Measurements from ENCODE around the gene CARS1. TPM values are rescaled to one million over a fixed set of nuclear protein-coding genes. Genes with fewer than 3 reads are reported as not detected.

The CARS1 gene
- total RNA-seq, 1 donor from 2014 or later, result 17.2 TPM

- Histone ChIP-seq H3K36me3 (no peaks in the 10 kb centered on the region), H3K4me2 (no peak overlapping the region), H4K20me1 (ENCODE audit: low read depth) (peaks cover 5% of the 10 kb centered on the region), H3K27me3 (no peaks in the 10 kb centered on the region), H3K79me2 (ENCODE audit: low read depth) (peaks cover 44% of the 10 kb centered on the region), H2AFZ (replicated peaks) (no peak overlapping the region), H3K9me3 (ENCODE audit: low read depth) (no peaks in the 10 kb centered on the region), H3K4me3 (no peak overlapping the region), H3F3A (ENCODE audit: low read depth) (no peaks in the 10 kb centered on the region), H3K4me1 (peaks cover 13% of the 10 kb centered on the region), H3K27ac (no peak overlapping the region), H3K9ac (no peak overlapping the region)
- no peak for DNase-seq (ENCODE audit: low spot score)
- Mint-ChIP-seq H3K36me3 (peaks cover 3% of the 10 kb centered on the region), H3K4me3 (no peak overlapping the region), H3K4me1 (peaks cover 18% of the 10 kb centered on the region), H3K27ac (no peak overlapping the region), H3K27me3 (ENCODE audit: insufficient read depth, low read depth) (peaks cover 9% of the 10 kb centered on the region), H3K9me3 (no peaks in the 10 kb centered on the region)
- TF ChIP-seq EZH2phosphoT487 (IDR thresholded peaks at IDR 0.05) (no peak), CTCF (IDR thresholded peaks at IDR 0.05) (no peak), EZH2 (IDR thresholded peaks at IDR 0.05) (no peak)
Observed at GRCh38 chr11:3047637-3048036, 9.6 kb downstream of the CARS1 start.

DNA sequence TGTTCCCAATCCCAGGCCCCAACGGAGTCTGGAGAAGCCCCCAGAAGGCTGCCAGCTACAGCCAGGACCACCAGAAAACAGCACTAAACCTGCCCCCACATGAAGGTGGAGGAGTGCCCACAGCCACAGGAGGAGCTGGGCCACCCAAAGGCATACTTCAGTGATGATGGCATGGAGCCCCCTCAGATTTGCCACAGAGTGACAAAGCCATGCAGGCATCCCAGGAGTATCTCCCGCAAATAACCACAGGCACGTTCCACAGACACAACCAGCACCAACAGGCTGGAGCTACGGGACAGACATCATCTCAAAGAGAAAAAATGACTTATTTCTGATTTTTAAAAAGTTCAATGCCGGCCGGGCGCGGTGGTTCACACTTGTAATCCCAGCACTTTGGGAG is 10.6 kb downstream of the CARS1 start:
- Histone ChIP-seq H3K4me2 (no peak overlapping the region), H3K9me3 (ENCODE audit: low read depth) (no peaks in the 10 kb centered on the region), H3K27ac (no peak overlapping the region), H3K9ac (no peak overlapping the region), H3F3A (ENCODE audit: low read depth) (no peaks in the 10 kb centered on the region), H4K20me1 (ENCODE audit: low read depth) (peaks cover 2% of the 10 kb centered on the region), H3K27me3 (no peaks in the 10 kb centered on the region), H3K4me1 (peaks cover 9% of the 10 kb centered on the region), H3K36me3 (no peaks in the 10 kb centered on the region), H3K4me3 (no peak overlapping the region), H3K79me2 (ENCODE audit: low read depth) (peaks cover 39% of the 10 kb centered on the region), H2AFZ (replicated peaks) (no peak overlapping the region)
- peaks cover 5% of the 10 kb centered on the region for H3K36me3 Mint-ChIP-seq
- H3K4me1 Mint-ChIP-seq, result peaks cover 16% of the 10 kb centered on the region
- H3K27ac Mint-ChIP-seq, result no peak overlapping the region
- H3K9me3 Mint-ChIP-seq, result no peaks in the 10 kb centered on the region
- no peak for DNase-seq (ENCODE audit: low spot score)
- no peak for TF ChIP-seq CTCF (IDR thresholded peaks at IDR 0.05)
- no peak for TF ChIP-seq EZH2phosphoT487 (IDR thresholded peaks at IDR 0.05)
- no peak for TF ChIP-seq EZH2 (IDR thresholded peaks at IDR 0.05)
- H3K27me3 Mint-ChIP-seq (ENCODE audit: insufficient read depth, low read depth), result peaks cover 9% of the 10 kb centered on the region
- H3K4me3 Mint-ChIP-seq, result no peak overlapping the region

GRCh38 chr11:3046190-3046589 is 11.0 kb downstream of the CARS1 start:
- H2AFZ ChIP-seq (replicated peaks), result no peak overlapping the region
- H3K36me3 ChIP-seq, result no peaks in the 10 kb centered on the region
- no peaks in the 10 kb centered on the region for H3K9me3 Mint-ChIP-seq
- no peak overlapping the region for H3K9ac ChIP-seq
- no peak overlapping the region for H3K27ac ChIP-seq
- peaks cover 9% of the 10 kb centered on the region for H3K27me3 Mint-ChIP-seq (ENCODE audit: insufficient read depth, low read depth)
- no peak overlapping the region for H3K4me3 ChIP-seq
- no peaks in the 10 kb centered on the region for H3K9me3 ChIP-seq (ENCODE audit: low read depth)
- TF ChIP-seq CTCF (IDR thresholded peaks at IDR 0.05) (peak; percentile 46), EZH2 (IDR thresholded peaks at IDR 0.05) (no peak)
- DNase-seq (ENCODE audit: low spot score), result peak; percentile 46
- peaks cover 5% of the 10 kb centered on the region for H3K4me1 ChIP-seq
- H3K4me2 ChIP-seq, result no peak overlapping the region
- no peak overlapping the region for H3K4me3 Mint-ChIP-seq
- H3F3A ChIP-seq (ENCODE audit: low read depth), result no peaks in the 10 kb centered on the region
- H3K79me2 ChIP-seq (ENCODE audit: low read depth), result peaks cover 35% of the 10 kb centered on the region
- peaks cover 3% of the 10 kb centered on the region for H3K36me3 Mint-ChIP-seq
- H3K4me1 Mint-ChIP-seq, result peaks cover 11% of the 10 kb centered on the region
- H4K20me1 ChIP-seq (ENCODE audit: low read depth), result no peaks in the 10 kb centered on the region
- H3K27me3 ChIP-seq, result no peaks in the 10 kb centered on the region
- H3K27ac Mint-ChIP-seq, result no peak overlapping the region

Measured in neural progenitor cell (in vitro differentiated cells).